ENCODE data around the gene PIGC.
"Not testable (repeated sequence)": the region's sequence is repeated elsewhere in the genome, so short reads cannot be mapped to it uniquely, and the experiment has no call there.

Gene PIGC

GRCh38 chr1:172467446-172467845 is 23.6 kb upstream of the PIGC start:
- DNase-seq (ENCODE audit: low read depth in 2 of 3, low spot score in 2 of 3) = no peak

- DNase-seq (ENCODE audit: low read depth in 2 of 3, low spot score in 2 of 3) = no peak
Observed at GRCh38 chr1:172466795-172467407, 23.0 kb upstream of the PIGC start.

GRCh38 chr1:172465617-172466016 is 21.7 kb upstream of the PIGC start:
- no peak for DNase-seq (ENCODE audit: low read depth in 2 of 3, low spot score in 2 of 3)

- no peak for DNase-seq (ENCODE audit: low read depth in 2 of 3, low spot score in 2 of 3)
Observed at GRCh38 chr1:172460887-172461315, 17.0 kb upstream of the PIGC start.

GRCh38 chr1:172460177-172460576 is 16.3 kb upstream of the PIGC start:
- no peak for DNase-seq (ENCODE audit: low read depth in 2 of 3, low spot score in 2 of 3)

GRCh38 chr1:172457479-172458130 is 13.7 kb upstream of the PIGC start:
- no peak for DNase-seq (ENCODE audit: low read depth in 2 of 3, low spot score in 2 of 3)

- DNase-seq (ENCODE audit: low read depth in 2 of 3, low spot score in 2 of 3) = no peak
Observed at GRCh38 chr1:172456344-172456769, 12.5 kb upstream of the PIGC start.

GRCh38 chr1:172455451-172455850 is 11.6 kb upstream of the PIGC start:
- DNase-seq (ENCODE audit: low read depth in 2 of 3, low spot score in 2 of 3) = no peak

GRCh38 chr1:172453607-172454006 is 9.7 kb upstream of the PIGC start:
- no peak for DNase-seq (ENCODE audit: low read depth in 2 of 3, low spot score in 2 of 3)

GRCh38 chr1:172453153-172453545 is 9.3 kb upstream of the PIGC start:
- DNase-seq (ENCODE audit: low read depth in 2 of 3, low spot score in 2 of 3) = no peak

- DNase-seq (ENCODE audit: low read depth in 2 of 3, low spot score in 2 of 3) = no peak
Observed at GRCh38 chr1:172452536-172453152, 8.8 kb upstream of the PIGC start.

- no peak for DNase-seq (ENCODE audit: low read depth in 2 of 3, low spot score in 2 of 3)
Observed at GRCh38 chr1:172451002-172451443, 7.2 kb upstream of the PIGC start.

- DNase-seq (ENCODE audit: low read depth in 2 of 3, low spot score in 2 of 3) = no peak
Observed at GRCh38 chr1:172450524-172450885, 6.6 kb upstream of the PIGC start.

GRCh38 chr1:172449585-172450523 is 6.0 kb upstream of the PIGC start:
- no peak for DNase-seq (ENCODE audit: low read depth in 2 of 3, low spot score in 2 of 3)

- DNase-seq (ENCODE audit: low read depth in 2 of 3, low spot score in 2 of 3) = no peak
Observed at GRCh38 chr1:172448995-172449584, 5.2 kb upstream of the PIGC start.

GRCh38 chr1:172447641-172448040 is 3.8 kb upstream of the PIGC start:
- no peak for DNase-seq (ENCODE audit: low read depth in 2 of 3, low spot score in 2 of 3)

GRCh38 chr1:172446547-172446946 is 2.7 kb upstream of the PIGC start:
- DNase-seq (ENCODE audit: low read depth in 2 of 3, low spot score in 2 of 3) = no peak

GRCh38 chr1:172442843-172443565 is 865 bp downstream of the PIGC start:
- DNase-seq (ENCODE audit: low read depth in 2 of 3, low spot score in 2 of 3) = no peak

- DNase-seq (ENCODE audit: low read depth in 2 of 3, low spot score in 2 of 3) = no peak
Observed at GRCh38 chr1:172442404-172442803, 1.5 kb downstream of the PIGC start.

GRCh38 chr1:172437183-172437582 is 6.7 kb downstream of the PIGC start:
- DNase-seq (ENCODE audit: low read depth in 2 of 3, low spot score in 2 of 3) = not testable (repeated sequence)

All from activated CD8-positive, alpha-beta memory T cell treated with anti-CD3 and anti-CD28 coated beads for 48 hours (primary cell).